HepG2 (cell line): ENCODE results near the gene USE1. TPM values are rescaled to one million over a fixed set of nuclear protein-coding genes. Genes with fewer than 3 reads are reported as not detected.

Source experiments
- ADNP ChIP-seq: sonication (generic); formaldehyde crosslinking; IDR thresholded peaks from 2 replicates; pipeline ENCODE4 v1.4.0; 2020; ENCODE audit warnings: missing genetic modification reagents
- BCL6 ChIP-seq: IDR thresholded peaks from 2 replicates; pipeline ENCODE4 v1.6.1; 2016; ENCODE audit warnings: missing genetic modification reagents, missing compliant biosample characterization
- BRD4 ChIP-seq: sonication (generic); formaldehyde crosslinking; IDR thresholded peaks from 2 replicates; pipeline ENCODE4 v1.4.0; 2020; ENCODE audit warnings: missing genetic modification reagents
- CREB1 ChIP-seq, 2 experiments: fragments of 450-650 bp in 1 of 2; IDR thresholded peaks; 2 replicates each; pipeline ENCODE4 v1.6.1; 2016 to 2017; ENCODE audit warnings: control low read depth in 1 of 2, mild to moderate bottlenecking in 1 of 2, missing compliant biosample characterization in 1 of 2, missing genetic modification characterization in 1 of 2
- CREM ChIP-seq, 2 experiments: sonication (generic) in 1 of 2; formaldehyde crosslinking in 1 of 2; IDR thresholded peaks; 2 replicates each; pipeline versions ENCODE4 v1.4.0 to v1.6.1; 2016 to 2020; ENCODE audit warnings: antibody characterized with exemption in 1 of 2, mild to moderate bottlenecking in 1 of 2, missing genetic modification reagents in 1 of 2
- HNF4G ChIP-seq, 2 experiments: sonication (generic) in 1 of 2; formaldehyde crosslinking in 1 of 2; IDR thresholded peaks; 2 replicates each; pipeline versions ENCODE4 v1.4.0 to v1.6.1; 2011 to 2020; ENCODE audit warnings: borderline replicate concordance in 2 of 2, low read depth in 2 of 2, mild to moderate bottlenecking in 2 of 2, low read length in 1 of 2, missing genetic modification reagents in 1 of 2, moderate library complexity in 1 of 2
- ISL2 ChIP-seq: sonication (generic); formaldehyde crosslinking; IDR thresholded peaks from 2 replicates; pipeline ENCODE4 v1.5.0; 2020; ENCODE audit warnings: missing genetic modification reagents
- KDM6A ChIP-seq: IDR thresholded peaks from 2 replicates; pipeline ENCODE4 v1.6.1; 2016; ENCODE audit warnings: low read depth
- KMT2B ChIP-seq: IDR thresholded peaks from 2 replicates; pipeline ENCODE4 v1.6.1; 2016; ENCODE audit warnings: missing genetic modification reagents, missing compliant biosample characterization
- SOX5 ChIP-seq: IDR thresholded peaks from 2 replicates; pipeline ENCODE4 v1.6.1; 2016; ENCODE audit warnings: borderline replicate concordance
- SRSF4 ChIP-seq: fragments of 200-400 bp; formaldehyde crosslinking; IDR thresholded peaks from one replicate; pipeline ENCODE4 v1.6.1; 2018; ENCODE audit warnings: mild to moderate bottlenecking, low read depth, low read length, moderate library complexity; ENCODE audit not compliant: poor library complexity, severe bottlenecking
- TAF1 ChIP-seq: sonication (generic); formaldehyde crosslinking; IDR thresholded peaks from 2 replicates; pipeline ENCODE4 v1.4.0; 2020; ENCODE audit warnings: missing genetic modification reagents
- TCF7 ChIP-seq: sonication (generic); IDR thresholded peaks from 2 replicates; pipeline ENCODE4 v1.6.1; 2016; ENCODE audit warnings: antibody characterized with exemption, low read depth
- WIZ ChIP-seq: sonication (generic); formaldehyde crosslinking; IDR thresholded peaks from 2 replicates; pipeline ENCODE4 v1.5.1; 2020; ENCODE audit warnings: mild to moderate bottlenecking, missing genetic modification reagents
- ZNF564 ChIP-seq: sonication (generic); formaldehyde crosslinking; IDR thresholded peaks from 2 replicates; pipeline ENCODE4 v1.8.1; 2023; ENCODE audit warnings: mild to moderate bottlenecking, missing genetic modification reagents
- ZNF782 ChIP-seq: sonication (generic); formaldehyde crosslinking; IDR thresholded peaks from 2 replicates; pipeline ENCODE4 v1.4.0; 2020; ENCODE audit warnings: missing genetic modification reagents, mild to moderate bottlenecking, borderline replicate concordance
- polyA plus RNA-seq, 8 experiments: library from polyadenylated mRNA; depleted of rRNA in 3 of 8; stranded (reverse) in 7 of 8; unstranded in 1 of 8; fragments of >200 nt; fragmentation: Illumina TruSeq in 4 of 8; extraction: Trizol in 4 of 8; gene quantifications; 2 replicates each; pipeline versions ENCODE4 v1.2.1 to v1.2.3, GENCODE V29; 2011 to 2016; ENCODE audit warnings: low read depth in 4 of 8, missing spikeins in 1 of 8, mixed read lengths in 1 of 8; ENCODE audit not compliant: insufficient read depth in 1 of 8
- total RNA-seq, 5 experiments: library from RNA; depleted of rRNA; stranded (reverse); fragments of >200 nt; fragmentation: Illumina TruSeq; extraction: Trizol; gene quantifications; 2 replicates each; pipeline ENCODE4 v1.2.3, GENCODE V29; 2016; ENCODE audit warnings: low read depth in 1 of 5
- TF ChIP-seq, protein P1 (sequence below): sonication (generic); formaldehyde crosslinking; IDR thresholded peaks from 2 replicates; pipeline ENCODE4 v1.4.0; 2020; ENCODE audit warnings: missing genetic modification reagents
- TF ChIP-seq, protein P2 (sequence below), 2 experiments: sonication (generic) in 1 of 2; formaldehyde crosslinking in 1 of 2; IDR thresholded peaks; 2 replicates each; pipeline versions ENCODE4 v1.4.0 to v1.6.1; 2018 to 2020; ENCODE audit warnings: missing genetic modification reagents in 2 of 2, borderline replicate concordance in 1 of 2, low read depth in 1 of 2, mild to moderate bottlenecking in 1 of 2, missing biosample characterization in 1 of 2
- TF ChIP-seq, protein P3 (sequence below): sonication (generic); formaldehyde crosslinking; IDR thresholded peaks from 2 replicates; pipeline ENCODE4 v1.4.0; 2020; ENCODE audit warnings: missing genetic modification reagents, borderline replicate concordance
- TF ChIP-seq, protein P4 (sequence below): sonication (generic); formaldehyde crosslinking; IDR thresholded peaks from 2 replicates; pipeline ENCODE4 v1.4.0; 2020; ENCODE audit warnings: missing genetic modification reagents, borderline replicate concordance

Gene USE1
- total and polyA plus RNA-seq, 2 of the 13 experiments (the other 11 are each of a cell fraction or from before 2014, with no cell fraction given) = 9.9 to 17.6 TPM

DNA sequence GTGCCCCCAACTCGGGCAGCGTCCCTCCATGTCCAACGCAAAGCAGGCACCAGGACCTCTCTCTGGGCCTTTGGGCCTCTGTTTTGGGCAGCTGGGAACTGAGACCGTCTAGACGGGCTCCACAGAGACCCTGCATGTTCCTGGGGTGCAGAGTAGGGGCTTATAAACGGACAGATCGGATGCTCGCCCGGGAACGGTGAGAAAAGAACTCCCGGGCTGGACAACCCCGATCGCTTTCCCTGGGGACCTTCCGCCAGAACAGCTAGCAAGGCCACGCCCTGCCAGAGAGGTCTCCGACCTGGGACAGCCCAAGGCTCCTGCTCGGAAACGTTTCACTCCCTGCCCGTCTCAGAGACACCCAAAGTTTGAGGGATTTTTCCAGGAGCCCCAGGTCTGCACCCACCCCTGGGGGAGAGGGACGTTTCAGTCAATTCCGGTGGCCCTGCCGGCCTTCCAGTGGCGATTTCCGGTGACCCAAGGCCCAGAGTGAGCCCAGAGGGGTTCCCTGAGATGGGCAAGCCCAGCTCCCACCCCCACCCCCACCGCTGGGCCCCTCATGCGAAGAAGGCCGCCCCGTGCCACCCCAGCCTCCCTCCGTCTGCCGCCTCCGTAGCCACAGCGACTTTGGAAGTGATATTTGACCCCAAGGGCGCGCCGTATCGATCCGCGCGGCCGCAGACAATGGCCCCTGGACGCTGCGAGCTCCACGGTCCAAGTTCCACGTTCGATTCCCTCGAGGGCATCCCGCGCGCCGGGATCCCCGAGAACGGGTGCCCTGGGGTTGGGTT lies 28.9 kb downstream of the USE1 start (continued):
- TF ChIP-seq, protein P1, sequence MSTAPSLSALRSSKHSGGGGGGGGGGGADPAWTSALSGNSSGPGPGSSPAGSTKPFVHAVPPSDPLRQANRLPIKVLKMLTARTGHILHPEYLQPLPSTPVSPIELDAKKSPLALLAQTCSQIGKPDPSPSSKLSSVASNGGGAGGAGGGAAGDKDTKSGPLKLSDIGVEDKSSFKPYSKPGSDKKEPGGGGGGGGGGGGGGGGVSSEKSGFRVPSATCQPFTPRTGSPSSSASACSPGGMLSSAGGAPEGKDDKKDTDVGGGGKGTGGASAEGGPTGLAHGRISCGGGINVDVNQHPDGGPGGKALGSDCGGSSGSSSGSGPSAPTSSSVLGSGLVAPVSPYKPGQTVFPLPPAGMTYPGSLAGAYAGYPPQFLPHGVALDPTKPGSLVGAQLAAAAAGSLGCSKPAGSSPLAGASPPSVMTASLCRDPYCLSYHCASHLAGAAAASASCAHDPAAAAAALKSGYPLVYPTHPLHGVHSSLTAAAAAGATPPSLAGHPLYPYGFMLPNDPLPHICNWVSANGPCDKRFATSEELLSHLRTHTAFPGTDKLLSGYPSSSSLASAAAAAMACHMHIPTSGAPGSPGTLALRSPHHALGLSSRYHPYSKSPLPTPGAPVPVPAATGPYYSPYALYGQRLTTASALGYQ = peak; percentile 75; the same call in 1 of the 2 replicates
- 0 out of 2 replicates have a peak, but pooled peaks have one; percentile 30 for TF ChIP-seq ISL2 (CRISPR knock-in tag)
- TF ChIP-seq SOX5 (CRISPR knock-in tag) = peak; percentile 85
- peak; percentile 96 for TF ChIP-seq HNF4G (IDR thresholded peaks at IDR 0.05; ENCODE audit: borderline replicate concordance, low read depth, low read length)
- peak; percentile 84 for TF ChIP-seq HNF4G (CRISPR knock-in tag; IDR thresholded peaks at IDR 0.05; ENCODE audit: borderline replicate concordance, low read depth)
- TF ChIP-seq, protein P2, sequence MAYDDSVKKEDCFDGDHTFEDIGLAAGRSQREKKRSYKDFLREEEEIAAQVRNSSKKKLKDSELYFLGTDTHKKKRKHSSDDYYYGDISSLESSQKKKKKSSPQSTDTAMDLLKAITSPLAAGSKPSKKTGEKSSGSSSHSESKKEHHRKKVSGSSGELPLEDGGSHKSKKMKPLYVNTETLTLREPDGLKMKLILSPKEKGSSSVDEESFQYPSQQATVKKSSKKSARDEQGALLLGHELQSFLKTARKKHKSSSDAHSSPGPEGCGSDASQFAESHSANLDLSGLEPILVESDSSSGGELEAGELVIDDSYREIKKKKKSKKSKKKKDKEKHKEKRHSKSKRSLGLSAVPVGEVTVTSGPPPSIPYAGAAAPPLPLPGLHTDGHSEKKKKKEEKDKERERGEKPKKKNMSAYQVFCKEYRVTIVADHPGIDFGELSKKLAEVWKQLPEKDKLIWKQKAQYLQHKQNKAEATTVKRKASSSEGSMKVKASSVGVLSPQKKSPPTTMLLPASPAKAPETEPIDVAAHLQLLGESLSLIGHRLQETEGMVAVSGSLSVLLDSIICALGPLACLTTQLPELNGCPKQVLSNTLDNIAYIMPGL (CRISPR knock-in tag; IDR thresholded peaks at IDR 0.05; ENCODE audit: borderline replicate concordance in 1 of 2, low read depth in 1 of 2) = peak in 1 of 2 experiments; percentile 81; a peak in 3 of 4 replicates
- peak; percentile 11; the same call in 1 of the 2 replicates for TF ChIP-seq ZNF782 (CRISPR knock-in tag)
- TF ChIP-seq KDM6A = 0 out of 2 replicates have a peak, but pooled peaks have one; percentile 53
- TF ChIP-seq, protein P3, sequence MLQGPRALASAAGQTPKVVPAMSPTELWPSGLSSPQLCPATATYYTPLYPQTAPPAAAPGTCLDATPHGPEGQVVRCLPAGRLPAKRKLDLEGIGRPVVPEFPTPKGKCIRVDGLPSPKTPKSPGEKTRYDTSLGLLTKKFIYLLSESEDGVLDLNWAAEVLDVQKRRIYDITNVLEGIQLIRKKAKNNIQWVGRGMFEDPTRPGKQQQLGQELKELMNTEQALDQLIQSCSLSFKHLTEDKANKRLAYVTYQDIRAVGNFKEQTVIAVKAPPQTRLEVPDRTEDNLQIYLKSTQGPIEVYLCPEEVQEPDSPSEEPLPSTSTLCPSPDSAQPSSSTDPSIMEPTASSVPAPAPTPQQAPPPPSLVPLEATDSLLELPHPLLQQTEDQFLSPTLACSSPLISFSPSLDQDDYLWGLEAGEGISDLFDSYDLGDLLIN (CRISPR knock-in tag) = no peak
- peak; percentile 65; the same call in 1 of the 2 replicates for TF ChIP-seq CREM (IDR thresholded peaks at IDR 0.05)
- no peak for TF ChIP-seq CREM (CRISPR knock-in tag; IDR thresholded peaks at IDR 0.05)
- TF ChIP-seq ADNP = no peak; the same call in 1 of the 2 replicates
- TF ChIP-seq ZNF564 = 0 out of 2 replicates have a peak, but pooled peaks have one; percentile 33
- TF ChIP-seq BRD4 (CRISPR knock-in tag) = peak; percentile 65; the same call in 1 of the 2 replicates
- TF ChIP-seq BCL6 (CRISPR knock-in tag) = peak; percentile 99
- TF ChIP-seq KMT2B = peak; percentile 55; the same call in 1 of the 2 replicates
- no peak for TF ChIP-seq WIZ
- TF ChIP-seq, protein P4, sequence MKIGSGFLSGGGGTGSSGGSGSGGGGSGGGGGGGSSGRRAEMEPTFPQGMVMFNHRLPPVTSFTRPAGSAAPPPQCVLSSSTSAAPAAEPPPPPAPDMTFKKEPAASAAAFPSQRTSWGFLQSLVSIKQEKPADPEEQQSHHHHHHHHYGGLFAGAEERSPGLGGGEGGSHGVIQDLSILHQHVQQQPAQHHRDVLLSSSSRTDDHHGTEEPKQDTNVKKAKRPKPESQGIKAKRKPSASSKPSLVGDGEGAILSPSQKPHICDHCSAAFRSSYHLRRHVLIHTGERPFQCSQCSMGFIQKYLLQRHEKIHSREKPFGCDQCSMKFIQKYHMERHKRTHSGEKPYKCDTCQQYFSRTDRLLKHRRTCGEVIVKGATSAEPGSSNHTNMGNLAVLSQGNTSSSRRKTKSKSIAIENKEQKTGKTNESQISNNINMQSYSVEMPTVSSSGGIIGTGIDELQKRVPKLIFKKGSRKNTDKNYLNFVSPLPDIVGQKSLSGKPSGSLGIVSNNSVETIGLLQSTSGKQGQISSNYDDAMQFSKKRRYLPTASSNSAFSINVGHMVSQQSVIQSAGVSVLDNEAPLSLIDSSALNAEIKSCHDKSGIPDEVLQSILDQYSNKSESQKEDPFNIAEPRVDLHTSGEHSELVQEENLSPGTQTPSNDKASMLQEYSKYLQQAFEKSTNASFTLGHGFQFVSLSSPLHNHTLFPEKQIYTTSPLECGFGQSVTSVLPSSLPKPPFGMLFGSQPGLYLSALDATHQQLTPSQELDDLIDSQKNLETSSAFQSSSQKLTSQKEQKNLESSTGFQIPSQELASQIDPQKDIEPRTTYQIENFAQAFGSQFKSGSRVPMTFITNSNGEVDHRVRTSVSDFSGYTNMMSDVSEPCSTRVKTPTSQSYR (CRISPR knock-in tag) = peak; percentile 76
- TF ChIP-seq CREB1 (IDR thresholded peaks at IDR 0.05) = no peak
- no peak for TF ChIP-seq CREB1 (CRISPR knock-in tag; IDR thresholded peaks at IDR 0.05)
- no peak for TF ChIP-seq TCF7
- TF ChIP-seq TAF1 (CRISPR knock-in tag) = peak; percentile 71; the same call in 1 of the 2 replicates
- no peak for TF ChIP-seq SRSF4
